Calu3 (cell line): ENCODE results near the gene OR2AT4. TPM values are rescaled to one million over a fixed set of nuclear protein-coding genes. Genes with fewer than 3 reads are reported as not detected.
"Not testable (repeated sequence)": the region's sequence is repeated elsewhere in the genome, so short reads cannot be mapped to it uniquely, and the experiment has no call there.

Source experiments
- BruUV-seq: library from RNA; stranded (reverse); fragments of 400-500 nt; replicated peaks from 2 replicates; lab custom pipeline; 2021; lab: Mats Ljungman, UMichigan
- CTCF ChIA-PET: fragments of 300-600 bp; sonication (Branson Sonifier 250); formaldehyde crosslinking; loops from one replicate; lab custom pipeline; 2022; ENCODE audit warnings: antibody characterized with exemption; lab: Charles Lee
- DNase-seq: peaks from one replicate; pipeline ENCODE4 v3.0.0; 2022
- H3K27ac Mint-ChIP-seq: one replicate; pipeline ENCODE4 v1.8.0; 2022; ENCODE audit warnings: mixed read lengths; ENCODE audit not compliant: unreplicated experiment
- H3K27me3 Mint-ChIP-seq: one replicate; pipeline ENCODE4 v1.8.0; 2022; ENCODE audit warnings: mixed read lengths; ENCODE audit not compliant: unreplicated experiment
- H3K36me3 Mint-ChIP-seq: one replicate; pipeline ENCODE4 v1.8.0; 2022; ENCODE audit warnings: mild to moderate bottlenecking, moderate library complexity, mixed read lengths; ENCODE audit not compliant: insufficient read depth, unreplicated experiment
- H3K4me1 Mint-ChIP-seq: one replicate; pipeline ENCODE4 v1.8.0; 2022; ENCODE audit warnings: mild to moderate bottlenecking, low read depth, mixed read lengths; ENCODE audit not compliant: unreplicated experiment
- H3K4me3 Mint-ChIP-seq: one replicate; pipeline ENCODE4 v1.8.0; 2022; ENCODE audit warnings: mild to moderate bottlenecking, low read depth, moderate library complexity, mixed read lengths; ENCODE audit not compliant: unreplicated experiment
- H3K9me3 Mint-ChIP-seq: one replicate; pipeline ENCODE4 v1.8.0; 2022; ENCODE audit warnings: low read depth, mixed read lengths; ENCODE audit not compliant: unreplicated experiment
- CTCF ChIP-seq: fragments of 200-600 bp; IDR thresholded peaks from one replicate; pipeline ENCODE4 v1.8.0; 2022; ENCODE audit warnings: antibody characterized with exemption; ENCODE audit not compliant: unreplicated experiment
- intact Hi-C: fragments of 100-400 bp; cut with micrococcal nuclease; formaldehyde crosslinking; loops from one replicate; pipeline ENCODE4 v1.10.0; 2022; ENCODE audit not compliant: unreplicated experiment
- total RNA-seq: library from RNA; stranded (reverse); gene quantifications from 2 replicates; pipeline ENCODE4 v1.2.3, GENCODE V29; 2022

The OR2AT4 gene
- total RNA-seq, 1 experiment from 2014 or later: not detected

GRCh38 chr11:75055511-75055910 lies 41.2 kb downstream of the OR2AT4 start:
- H3K27ac Mint-ChIP-seq: no peak overlapping the region
- CTCF ChIA-PET: interaction anchor here (0.7 kb wide), 3 partner anchors 45 to 833 kb away, joined by 3 to 5 read pairs (median 3); no protein-coding TSS in a partner anchor
- H3K9me3 Mint-ChIP-seq: peaks cover 9% of the 10 kb centered on the region
- DNase-seq: no peak
- no peak overlapping the region for H3K4me3 Mint-ChIP-seq
- no TSS peak for BruUV-seq
- intact Hi-C loops: no loop called here
- TF ChIP-seq CTCF: no peak
- H3K4me1 Mint-ChIP-seq: peaks cover 15% of the 10 kb centered on the region
- H3K36me3 Mint-ChIP-seq: no peaks in the 10 kb centered on the region
- no peaks in the 10 kb centered on the region for H3K27me3 Mint-ChIP-seq

GRCh38 chr11:75052457-75052856 lies 44.2 kb downstream of the OR2AT4 start:
- Mint-ChIP-seq H3K27ac (peak overlapping the region; percentile 25), H3K4me1 (peaks cover 45% of the 10 kb centered on the region), H3K36me3 (no peaks in the 10 kb centered on the region), H3K27me3 (no peaks in the 10 kb centered on the region), H3K4me3 (no peak overlapping the region), H3K9me3 (peaks cover 9% of the 10 kb centered on the region)
- BruUV-seq: no TSS peak
- CTCF ChIA-PET: no interaction called here
- intact Hi-C loops: no loop called here
- DNase-seq: no peak
- TF ChIP-seq CTCF: no peak

- CTCF ChIA-PET: no interaction called here
These were observed 45.6 kb downstream of the OR2AT4 start for GRCh38 chr11:75051043-75051442.

GRCh38 chr11:75050516-75050915 lies 46.2 kb downstream of the OR2AT4 start:
- CTCF ChIA-PET: no interaction called here
- Mint-ChIP-seq H3K36me3 (no peaks in the 10 kb centered on the region), H3K27ac (peak overlapping the region; percentile 81), H3K4me3 (peak overlapping the region; percentile 58), H3K4me1 (peaks cover 58% of the 10 kb centered on the region), H3K9me3 (peaks cover 9% of the 10 kb centered on the region), H3K27me3 (no peaks in the 10 kb centered on the region)
- intact Hi-C loops: no loop called here
- no peak for TF ChIP-seq CTCF
- DNase-seq: no peak
- BruUV-seq: no TSS peak

More at GRCh38 chr11:75051043-75051442, 45.6 kb downstream of the OR2AT4 start:
- intact Hi-C loops: no loop called here
- no peaks in the 10 kb centered on the region for H3K36me3 Mint-ChIP-seq
- H3K27ac Mint-ChIP-seq: peak overlapping the region; percentile 81
- peaks cover 56% of the 10 kb centered on the region for H3K4me1 Mint-ChIP-seq
- H3K9me3 Mint-ChIP-seq: peaks cover 9% of the 10 kb centered on the region
- peak overlapping the region; percentile 58 for H3K4me3 Mint-ChIP-seq
- BruUV-seq: no TSS peak
- TF ChIP-seq CTCF: no peak
- H3K27me3 Mint-ChIP-seq: no peaks in the 10 kb centered on the region
- peak; percentile 24 for DNase-seq

GRCh38 chr11:75049501-75050266 lies 47.0 kb downstream of the OR2AT4 start:
- H3K9me3 Mint-ChIP-seq, BruUV-seq, H3K36me3 Mint-ChIP-seq, intact Hi-C loops, H3K27me3 Mint-ChIP-seq: not testable (repeated sequence)
- DNase-seq: peak; percentile 43
- CTCF ChIA-PET: interaction anchor here (0.6 to 1.2 kb wide), 2 partner anchors 18 to 128 kb away, joined by 3 read pairs; no protein-coding TSS in a partner anchor
- Mint-ChIP-seq H3K4me1 (peaks cover 66% of the 10 kb centered on the region), H3K4me3 (peak overlapping the region; percentile 58), H3K27ac (peak overlapping the region; percentile 81)
